Tibial artery (tissue), 4 donors: ENCODE data around the gene PDCD7.
"Not testable (repeated sequence)": the region's sequence is repeated elsewhere in the genome, so short reads cannot be mapped to it uniquely, and the experiment has no call there.

Experiments
- DNase-seq, 2 donors: peaks; one replicate each; pipeline ENCODE4 v3.0.0-alpha.2; 2019
- H3K27ac ChIP-seq, 2 donors: fragments of 200-600 bp; sonication (generic) in 1 of 2; 1 replicate in 1 of 2; 2 replicates in 1 of 2; pipeline ENCODE4 v1.5.1; 2018 to 2019; ENCODE audit warnings: mild to moderate bottlenecking in 1 of 2
- H3K27me3 ChIP-seq, 2 donors: fragments of 200-600 bp; sonication (generic) in 1 of 2; one replicate each; pipeline versions ENCODE4 v1.5.1 to v1.6.0; 2016 to 2019
- H3K36me3 ChIP-seq, 3 donors: fragments of 200-600 bp; sonication (generic) in 2 of 3; one replicate each; pipeline ENCODE4 v1.5.1; 2016 to 2019; ENCODE audit warnings: mild to moderate bottlenecking in 2 of 3
- H3K4me1 ChIP-seq, 4 donors: fragments of 200-600 bp; sonication (generic) in 2 of 4; 1 replicate in 3 of 4; 2 replicates in 1 of 4; pipeline ENCODE4 v1.5.1; 2016 to 2019
- H3K4me3 ChIP-seq, 2 donors: fragments of 200-600 bp; sonication (generic) in 1 of 2; 1 replicate in 1 of 2; 2 replicates in 1 of 2; pipeline ENCODE4 v1.5.1; 2018 to 2019; ENCODE audit warnings: mild to moderate bottlenecking in 2 of 2
- H3K9me3 ChIP-seq, 3 donors: fragments of 200-600 bp; sonication (generic) in 1 of 3; one replicate each; pipeline ENCODE4 v1.5.1; 2016 to 2019
- intact Hi-C: fragments of 100-400 bp; cut with DNase I; formaldehyde crosslinking; loops from one replicate; pipeline ENCODE4 v1.15.0; 2023; ENCODE audit warnings: low total_unique reads
- TF ChIP-seq, protein P1 (sequence below), 2 experiments: fragments of 200-600 bp in 1 of 2; fragments of 450-650 bp in 1 of 2; IDR thresholded peaks; one replicate each; pipeline ENCODE4 v1.5.1; 2017 to 2019; ENCODE audit warnings: antibody characterized with exemption in 2 of 2, mild to moderate bottlenecking in 1 of 2, moderate library complexity in 1 of 2

Gene PDCD7

GRCh38 chr15:65164139-65164538, 30.5 kb upstream of the PDCD7 start:
- no peaks in the 10 kb centered on the region for H3K4me1 ChIP-seq
- no peaks in the 10 kb centered on the region for H3K9me3 ChIP-seq
- no peaks in the 10 kb centered on the region for H3K27me3 ChIP-seq
- H3K36me3 ChIP-seq: peaks cover 32 to 56% (median 39%) of the 10 kb centered on the region in 3 donors
- no peak overlapping the region for H3K27ac ChIP-seq
- H3K4me3 ChIP-seq: no peak overlapping the region
- intact Hi-C loops: no loop called here
- no peak for DNase-seq
- TF ChIP-seq, protein P1, sequence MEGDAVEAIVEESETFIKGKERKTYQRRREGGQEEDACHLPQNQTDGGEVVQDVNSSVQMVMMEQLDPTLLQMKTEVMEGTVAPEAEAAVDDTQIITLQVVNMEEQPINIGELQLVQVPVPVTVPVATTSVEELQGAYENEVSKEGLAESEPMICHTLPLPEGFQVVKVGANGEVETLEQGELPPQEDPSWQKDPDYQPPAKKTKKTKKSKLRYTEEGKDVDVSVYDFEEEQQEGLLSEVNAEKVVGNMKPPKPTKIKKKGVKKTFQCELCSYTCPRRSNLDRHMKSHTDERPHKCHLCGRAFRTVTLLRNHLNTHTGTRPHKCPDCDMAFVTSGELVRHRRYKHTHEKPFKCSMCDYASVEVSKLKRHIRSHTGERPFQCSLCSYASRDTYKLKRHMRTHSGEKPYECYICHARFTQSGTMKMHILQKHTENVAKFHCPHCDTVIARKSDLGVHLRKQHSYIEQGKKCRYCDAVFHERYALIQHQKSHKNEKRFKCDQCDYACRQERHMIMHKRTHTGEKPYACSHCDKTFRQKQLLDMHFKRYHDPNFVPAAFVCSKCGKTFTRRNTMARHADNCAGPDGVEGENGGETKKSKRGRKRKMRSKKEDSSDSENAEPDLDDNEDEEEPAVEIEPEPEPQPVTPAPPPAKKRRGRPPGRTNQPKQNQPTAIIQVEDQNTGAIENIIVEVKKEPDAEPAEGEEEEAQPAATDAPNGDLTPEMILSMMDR (IDR thresholded peaks at IDR 0.05): no peak

DNA sequence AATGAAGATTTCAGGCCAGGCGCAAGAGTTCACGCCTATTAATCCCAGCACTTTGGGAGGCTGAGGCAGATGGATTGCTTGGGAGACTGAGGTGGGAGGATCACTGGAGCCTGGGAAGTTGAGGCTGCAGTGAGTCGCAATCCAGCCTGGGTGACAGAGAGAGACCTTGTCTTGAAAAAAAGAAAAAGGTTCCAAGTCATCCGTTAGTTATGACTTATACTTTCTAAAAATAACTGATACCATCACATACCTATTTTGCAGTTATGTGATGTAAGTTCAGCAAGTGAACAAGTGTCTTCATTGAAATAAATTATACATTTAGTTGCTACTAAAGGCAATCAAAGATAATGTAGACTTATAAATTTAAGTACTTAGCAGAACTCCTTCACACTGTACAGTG, 29.4 kb upstream of the PDCD7 start:
- DNase-seq: no peak
- intact Hi-C loops: no loop called here
- Histone ChIP-seq H3K4me1 (no peaks in the 10 kb centered on the region), H3K9me3 (no peaks in the 10 kb centered on the region), H3K27ac (no peak overlapping the region), H3K4me3 (no peak overlapping the region), H3K36me3 (peaks cover 37 to 59% (median 45%) of the 10 kb centered on the region in 3 donors), H3K27me3 (no peaks in the 10 kb centered on the region)
- TF ChIP-seq, protein P1 (IDR thresholded peaks at IDR 0.05): no peak

- TF ChIP-seq, protein P1 (IDR thresholded peaks at IDR 0.05): no peak
- H3K4me1 ChIP-seq: no peaks in the 10 kb centered on the region
- no peak for DNase-seq
- no peaks in the 10 kb centered on the region for H3K9me3 ChIP-seq
- no peak overlapping the region for H3K27ac ChIP-seq
- no peaks in the 10 kb centered on the region for H3K27me3 ChIP-seq
- peaks cover 63 to 77% (median 74%) of the 10 kb centered on the region in 3 donors for H3K36me3 ChIP-seq
- H3K4me3 ChIP-seq: no peak overlapping the region
- intact Hi-C loops: no loop called here
Observed at GRCh38 chr15:65156692-65157091, 23.1 kb upstream of the PDCD7 start.

GRCh38 chr15:65154720-65155119, 21.1 kb upstream of the PDCD7 start:
- no peak for DNase-seq
- Histone ChIP-seq H3K36me3 (peaks cover 79 to 94% (median 91%) of the 10 kb centered on the region in 3 donors), H3K4me1 (no peaks in the 10 kb centered on the region), H3K4me3 (no peak overlapping the region), H3K27me3 (no peaks in the 10 kb centered on the region), H3K27ac (no peak overlapping the region), H3K9me3 (no peaks in the 10 kb centered on the region)
- intact Hi-C loops: no loop called here
- TF ChIP-seq, protein P1 (IDR thresholded peaks at IDR 0.05): no peak

DNA sequence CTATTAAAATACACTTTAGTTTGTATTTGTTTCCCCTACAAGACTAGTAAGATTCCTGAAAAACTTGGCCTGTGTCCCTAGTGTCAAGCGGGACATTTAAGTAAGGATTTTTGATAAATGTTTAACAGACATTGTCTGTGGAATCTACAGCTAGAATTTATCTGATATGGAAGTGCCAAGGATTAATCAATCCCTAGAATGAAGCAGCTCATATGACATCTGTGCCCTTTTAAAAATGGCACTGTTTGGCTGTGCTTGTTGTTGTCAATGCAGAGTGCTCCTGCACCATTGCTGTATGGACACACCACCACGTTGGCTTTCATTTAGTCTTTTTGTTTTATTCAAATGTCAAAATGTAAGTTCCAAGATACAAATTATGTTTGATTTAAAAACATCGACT, 14.3 kb upstream of the PDCD7 start:
- TF ChIP-seq, protein P1 (IDR thresholded peaks at IDR 0.05): no peak
- DNase-seq: no peak
- Histone ChIP-seq H3K9me3 (no peaks in the 10 kb centered on the region), H3K27me3 (no peaks in the 10 kb centered on the region), H3K27ac (no peak overlapping the region), H3K4me1 (no peaks in the 10 kb centered on the region), H3K4me3 (no peak overlapping the region), H3K36me3 (peaks cover 28 to 61% (median 47%) of the 10 kb centered on the region in 3 donors)
- intact Hi-C loops: no loop called here

GRCh38 chr15:65146438-65146837, 12.8 kb upstream of the PDCD7 start:
- Histone ChIP-seq H3K4me1 (no peaks in the 10 kb centered on the region), H3K9me3 (no peaks in the 10 kb centered on the region), H3K27ac (no peak overlapping the region), H3K36me3 (peaks cover 15 to 46% (median 35%) of the 10 kb centered on the region in 3 donors), H3K4me3 (no peak overlapping the region), H3K27me3 (no peaks in the 10 kb centered on the region)
- DNase-seq: no peak
- intact Hi-C loops: no loop called here
- TF ChIP-seq, protein P1 (IDR thresholded peaks at IDR 0.05): no peak

DNA sequence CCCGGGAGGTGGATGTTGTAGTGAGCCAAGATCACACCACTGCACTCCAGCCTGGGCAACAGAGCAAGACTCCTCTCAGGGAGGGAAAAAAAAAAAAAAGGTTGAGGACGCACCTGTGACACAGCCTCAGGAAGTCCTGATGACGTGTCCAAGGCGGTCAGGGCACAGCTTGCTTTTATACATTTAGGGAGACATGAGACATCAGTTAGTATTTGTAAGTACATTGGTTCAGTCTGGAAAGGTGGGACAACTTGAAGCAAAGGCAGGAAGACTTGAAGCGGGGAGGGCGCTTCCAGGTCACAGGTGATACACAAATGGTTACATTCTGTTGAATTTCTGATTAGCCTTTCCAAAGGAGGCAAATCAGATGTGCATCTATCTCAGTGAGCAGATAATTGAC, 5.0 kb upstream of the PDCD7 start:
- not testable (repeated sequence) for H3K4me3 ChIP-seq, H3K36me3 ChIP-seq, H3K4me1 ChIP-seq

GRCh38 chr15:65137893-65138292, 4.3 kb upstream of the PDCD7 start:
- H3K27ac ChIP-seq, H3K9me3 ChIP-seq, H3K4me3 ChIP-seq, DNase-seq, H3K27me3 ChIP-seq, H3K36me3 ChIP-seq, H3K4me1 ChIP-seq: not testable (repeated sequence)
- intact Hi-C loops: loop anchor here (10.0 kb wide), 1 partner anchor 47 kb away; the partner anchor contains the start of gene CLPX

More for the DNA sequence above, 5.0 kb upstream of the PDCD7 start:
- DNase-seq, H3K27me3 ChIP-seq, H3K27ac ChIP-seq, H3K9me3 ChIP-seq: not testable (repeated sequence)
- intact Hi-C loops: loop anchor here (10.0 kb wide), 1 partner anchor 46 kb away; the partner anchor contains the start of gene CLPX
